Activated T-helper 2 cell treated with anti-CD3 and anti-CD28 coated beads, Interferon-gamma antibody, Interleukin-2, Interleukin-4, amounts not matched to agents 10 μg/mL and 5 μg/mL and 100 μg/mL, durations not matched to agents 14 hours and 24 hours and 36 hours (primary cell): ENCODE results near the gene RHEB. TPM values are rescaled to one million over a fixed set of nuclear protein-coding genes. Genes with fewer than 3 reads are reported as not detected.

ENCODE experiments used
- DNase-seq: peaks from one replicate; pipeline ENCODE4 v3.0.0; 2021; ENCODE audit warnings: low spot score
- H3K27ac Mint-ChIP-seq: one replicate; pipeline ENCODE4 v1.8.0; 2021; ENCODE audit warnings: mixed read lengths
- H3K27me3 Mint-ChIP-seq: one replicate; pipeline ENCODE4 v1.8.0; 2021; ENCODE audit warnings: low read depth, mixed read lengths
- H3K36me3 Mint-ChIP-seq: one replicate; pipeline ENCODE4 v1.8.0; 2021; ENCODE audit warnings: low read depth, mixed read lengths
- H3K4me1 Mint-ChIP-seq: one replicate; pipeline ENCODE4 v1.8.0; 2021; ENCODE audit warnings: low read depth, mixed read lengths
- H3K4me3 Mint-ChIP-seq: one replicate; pipeline ENCODE4 v1.8.0; 2021; ENCODE audit warnings: low read depth, mild to moderate bottlenecking, moderate library complexity, mixed read lengths
- H3K9me3 Mint-ChIP-seq: one replicate; pipeline ENCODE4 v1.8.0; 2021; ENCODE audit warnings: mixed read lengths
- intact Hi-C: fragments of 100-400 bp; cut with micrococcal nuclease; formaldehyde crosslinking; loops from one replicate; pipeline ENCODE4 v1.15.1; 2023
- total RNA-seq: library from RNA; stranded (reverse); gene quantifications from 2 replicates; pipeline ENCODE4 v1.2.3, GENCODE V29; 2022

Gene RHEB
- total RNA-seq, 1 donor from 2014 or later = 60.5 TPM

DNA sequence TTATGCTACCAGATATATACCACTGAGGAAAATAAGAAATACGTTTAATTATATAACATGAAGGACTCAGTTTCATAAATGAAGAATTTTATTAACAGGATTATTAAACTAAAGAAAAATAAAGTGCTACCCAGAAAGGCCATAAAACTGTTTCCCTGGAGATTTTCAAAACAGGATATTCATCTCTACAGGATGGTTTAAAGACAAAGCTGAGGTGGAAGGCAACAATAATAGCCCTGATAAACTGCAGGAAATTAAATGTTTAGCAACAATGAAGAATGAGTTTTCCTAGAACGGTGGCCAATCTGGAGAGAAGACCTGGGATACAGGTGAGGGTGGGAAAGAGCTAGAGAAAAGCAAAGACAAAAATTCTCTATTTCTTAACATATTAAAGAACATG lies 11.9 kb downstream of the RHEB start:
- no peak overlapping the region for H3K4me3 Mint-ChIP-seq
- no peak for DNase-seq
- H3K27me3 Mint-ChIP-seq = no peaks in the 10 kb centered on the region
- intact Hi-C loops = no loop called here
- peaks cover 9% of the 10 kb centered on the region for H3K36me3 Mint-ChIP-seq
- H3K27ac Mint-ChIP-seq = no peak overlapping the region
- H3K9me3 Mint-ChIP-seq = no peaks in the 10 kb centered on the region
- peaks cover 36% of the 10 kb centered on the region for H3K4me1 Mint-ChIP-seq

DNA sequence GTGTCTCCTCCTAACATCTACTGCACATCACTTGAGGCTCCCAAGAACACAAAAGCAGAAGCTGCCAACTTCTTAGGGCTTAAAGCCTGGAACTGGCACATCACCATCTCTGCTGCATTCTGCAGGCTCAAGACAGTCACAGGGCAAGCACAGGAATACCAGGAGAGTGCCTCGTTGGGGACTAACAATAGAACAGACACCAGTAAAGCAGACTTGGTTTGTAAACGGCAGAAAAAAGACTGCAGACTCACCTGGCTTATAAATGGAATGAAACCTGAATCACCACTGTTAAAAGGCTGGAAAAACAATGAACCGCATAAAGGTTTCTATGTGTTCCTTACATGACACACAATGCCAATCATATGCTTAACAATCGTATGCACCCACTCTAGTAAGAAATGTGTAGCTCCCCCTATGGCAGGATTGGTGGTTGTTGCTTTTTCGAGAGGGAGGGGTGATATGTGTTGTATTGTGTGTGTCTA lies 12.8 kb downstream of the RHEB start:
- Mint-ChIP-seq H3K27ac (no peak overlapping the region), H3K36me3 (peaks cover 9% of the 10 kb centered on the region), H3K27me3 (no peaks in the 10 kb centered on the region), H3K9me3 (no peaks in the 10 kb centered on the region), H3K4me1 (peaks cover 32% of the 10 kb centered on the region), H3K4me3 (no peak overlapping the region)
- intact Hi-C loops = no loop called here
- DNase-seq = no peak

DNA sequence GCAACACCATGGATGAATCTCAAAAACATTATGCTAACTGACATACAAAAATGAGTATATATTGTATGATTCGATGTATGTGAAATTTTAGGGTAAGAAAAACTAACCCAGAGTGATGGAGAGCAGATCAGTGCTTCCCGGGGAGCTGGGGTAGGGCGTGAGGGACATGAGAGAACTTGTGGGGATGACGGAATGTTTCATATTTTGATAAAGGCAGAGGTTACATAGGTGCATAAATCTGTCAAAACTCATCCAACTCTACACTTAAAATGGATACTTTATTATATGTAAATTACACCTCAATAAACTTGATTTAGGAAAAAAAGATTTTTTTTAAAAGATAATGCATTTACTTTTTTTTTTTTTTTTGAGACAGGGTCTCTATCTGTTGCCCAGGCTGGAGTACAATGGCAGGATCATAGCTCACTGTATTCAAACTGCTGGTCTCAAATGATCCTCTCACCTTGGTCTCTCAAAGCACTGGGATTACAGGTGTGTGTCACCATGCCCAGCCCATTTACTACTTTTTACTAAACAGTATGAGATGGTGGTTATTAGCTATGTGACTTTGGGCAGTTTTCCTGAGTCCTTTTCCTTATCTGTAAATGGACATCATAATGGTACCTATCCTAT lies 13.7 kb downstream of the RHEB start:
- Mint-ChIP-seq H3K4me3 (no peak overlapping the region), H3K4me1 (peaks cover 30% of the 10 kb centered on the region), H3K27me3 (no peaks in the 10 kb centered on the region), H3K9me3 (no peaks in the 10 kb centered on the region), H3K27ac (no peak overlapping the region), H3K36me3 (peaks cover 9% of the 10 kb centered on the region)
- no peak for DNase-seq
- intact Hi-C loops = no loop called here

DNA sequence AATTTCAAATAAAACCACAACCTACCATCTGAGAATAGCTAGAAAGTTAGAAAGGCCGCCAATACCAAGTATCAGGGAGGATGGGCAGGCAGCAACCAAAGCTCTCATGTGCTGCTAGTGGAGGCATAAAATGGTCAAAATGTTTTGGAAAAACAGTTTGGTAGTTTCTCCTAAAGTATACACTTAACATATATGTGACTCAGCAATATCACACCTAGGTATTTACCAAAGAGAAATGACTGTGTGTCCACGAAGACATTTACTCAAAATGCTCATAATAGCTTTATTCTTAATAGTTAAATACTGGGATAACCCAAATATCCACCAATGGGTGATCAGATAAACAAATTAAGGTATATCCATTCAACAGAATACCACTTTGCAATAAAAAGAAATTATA lies 14.3 kb downstream of the RHEB start:
- H3K4me1 Mint-ChIP-seq = peaks cover 31% of the 10 kb centered on the region
- H3K9me3 Mint-ChIP-seq = no peaks in the 10 kb centered on the region
- no peak overlapping the region for H3K27ac Mint-ChIP-seq
- DNase-seq = no peak
- H3K4me3 Mint-ChIP-seq = no peak overlapping the region
- peaks cover 8% of the 10 kb centered on the region for H3K36me3 Mint-ChIP-seq
- intact Hi-C loops = no loop called here
- H3K27me3 Mint-ChIP-seq = no peaks in the 10 kb centered on the region

DNA sequence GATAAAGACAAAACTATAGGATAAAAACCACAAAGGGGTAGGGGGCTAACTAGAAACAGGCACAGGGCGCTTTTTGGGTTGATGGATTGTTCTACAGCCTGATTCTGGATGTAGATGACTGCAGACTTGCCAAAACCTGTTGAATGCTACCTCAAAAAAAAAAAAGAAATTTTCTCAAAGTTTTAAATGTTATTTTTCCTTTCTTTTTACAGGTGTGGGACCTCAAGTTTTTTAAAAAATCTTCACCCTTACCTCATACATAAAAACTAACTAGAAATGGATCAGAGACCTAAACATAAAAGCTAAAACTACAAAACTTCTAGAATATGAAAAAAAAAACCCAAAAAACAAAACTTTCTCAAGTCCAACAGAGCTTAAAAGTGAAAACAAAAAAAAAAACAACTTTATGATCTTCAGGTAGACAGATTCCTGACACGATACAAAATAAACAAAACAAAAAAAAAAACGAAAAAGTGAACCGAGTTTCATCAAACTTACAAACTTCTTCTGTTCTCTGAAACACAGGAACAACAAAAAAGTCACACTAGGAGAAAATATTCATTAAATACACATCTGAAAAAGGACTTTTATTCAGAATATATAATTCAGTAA lies 14.9 kb downstream of the RHEB start:
- Mint-ChIP-seq H3K4me1 (peaks cover 32% of the 10 kb centered on the region), H3K4me3 (no peak overlapping the region), H3K36me3 (peaks cover 10% of the 10 kb centered on the region), H3K27me3 (no peaks in the 10 kb centered on the region), H3K27ac (no peak overlapping the region), H3K9me3 (no peaks in the 10 kb centered on the region)
- DNase-seq = no peak
- intact Hi-C loops = no loop called here

DNA sequence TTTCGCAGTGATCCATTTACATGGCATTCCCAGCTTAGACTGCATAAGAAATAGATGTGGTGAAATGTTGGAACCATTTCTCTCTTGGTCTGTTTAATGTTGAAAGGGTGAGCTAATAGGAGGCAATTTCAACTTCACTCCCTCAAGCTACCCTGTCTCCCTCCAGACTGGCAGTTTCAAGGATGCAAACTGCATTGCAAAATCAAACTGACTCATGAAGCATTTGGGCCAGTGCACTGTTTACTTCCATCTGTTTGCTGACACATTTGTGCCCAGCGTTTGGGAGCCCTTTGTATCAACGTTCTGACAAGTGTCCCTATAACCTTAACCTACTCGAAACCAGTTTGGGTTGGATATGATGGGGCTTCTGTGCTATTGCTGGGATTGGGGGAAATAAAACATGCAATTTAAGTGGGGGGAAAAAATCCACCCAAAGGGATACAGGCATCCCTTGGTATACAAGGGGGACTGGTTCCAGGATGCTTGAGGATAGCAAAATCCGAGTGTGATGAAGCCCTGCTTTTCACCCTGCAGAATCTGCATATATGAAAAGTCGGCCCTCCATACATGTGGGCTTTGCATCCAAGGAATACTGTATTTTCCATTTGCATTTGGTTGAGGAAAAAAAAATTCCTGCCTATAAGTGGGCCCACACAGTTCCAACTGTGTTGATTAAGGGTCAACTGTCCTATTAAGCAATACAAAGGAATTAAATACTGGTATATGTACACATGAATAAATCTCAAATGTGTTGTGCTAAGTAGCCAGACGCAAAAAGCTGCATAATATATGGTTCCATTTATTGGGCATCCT lies 15.6 kb downstream of the RHEB start:
- H3K9me3 Mint-ChIP-seq = no peaks in the 10 kb centered on the region

DNA sequence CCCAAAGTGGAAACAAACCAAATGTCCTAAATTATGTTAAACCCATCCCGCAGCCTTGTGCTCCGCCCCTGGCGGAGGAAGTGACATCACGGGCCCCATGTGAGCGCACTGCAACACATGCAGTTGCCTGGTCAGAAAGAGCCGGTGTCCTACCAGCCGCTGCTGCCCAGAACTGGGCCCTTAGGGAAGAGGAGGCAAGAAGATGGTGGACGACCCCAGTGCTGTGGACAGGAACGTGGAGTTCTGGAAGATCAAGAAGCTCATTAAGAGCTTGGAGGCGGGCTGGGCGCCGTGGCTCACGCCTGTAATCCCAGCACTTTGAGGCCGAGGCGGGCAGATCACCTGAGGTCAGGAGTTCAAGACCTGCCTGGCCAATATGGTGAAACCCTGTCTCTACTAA lies 18.0 kb downstream of the RHEB start:
- intact Hi-C loops = no loop called here
- Mint-ChIP-seq H3K36me3 (peaks cover 10% of the 10 kb centered on the region), H3K4me1 (peaks cover 29% of the 10 kb centered on the region), H3K4me3 (no peak overlapping the region), H3K27ac (no peak overlapping the region), H3K9me3 (no peaks in the 10 kb centered on the region), H3K27me3 (no peaks in the 10 kb centered on the region)
- DNase-seq = no peak

More for the DNA sequence above, 15.6 kb downstream of the RHEB start:
- Mint-ChIP-seq H3K4me3 (no peak overlapping the region), H3K4me1 (peaks cover 26% of the 10 kb centered on the region), H3K27me3 (no peaks in the 10 kb centered on the region), H3K27ac (no peak overlapping the region), H3K36me3 (peaks cover 10% of the 10 kb centered on the region)
- DNase-seq = no peak
- intact Hi-C loops = no loop called here

DNA sequence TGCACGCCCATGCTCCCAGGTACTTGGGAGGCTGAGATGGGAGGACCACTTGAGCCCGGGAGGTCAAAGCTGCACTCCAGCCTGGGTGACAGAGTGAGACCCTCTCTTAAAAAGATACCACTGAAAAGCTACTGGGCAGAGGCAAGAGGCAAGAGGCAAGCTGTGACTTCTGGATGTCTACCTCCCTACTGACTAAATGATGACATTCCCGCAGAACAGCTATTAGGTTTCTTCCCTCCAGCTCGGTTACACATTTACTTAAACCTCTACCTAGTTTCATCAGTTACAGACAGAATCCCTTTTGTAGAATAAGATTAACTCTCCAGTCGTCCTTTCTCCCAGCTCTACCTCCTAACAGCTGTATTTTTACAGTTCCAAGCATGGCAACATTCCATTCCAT lies 21.2 kb downstream of the RHEB start:
- H3K9me3 Mint-ChIP-seq = no peaks in the 10 kb centered on the region
- peaks cover 41% of the 10 kb centered on the region for H3K4me1 Mint-ChIP-seq
- DNase-seq = no peak
- no peaks in the 10 kb centered on the region for H3K27me3 Mint-ChIP-seq
- H3K36me3 Mint-ChIP-seq = peaks cover 10% of the 10 kb centered on the region
- no peak overlapping the region for H3K4me3 Mint-ChIP-seq
- H3K27ac Mint-ChIP-seq = no peak overlapping the region
- intact Hi-C loops = no loop called here

DNA sequence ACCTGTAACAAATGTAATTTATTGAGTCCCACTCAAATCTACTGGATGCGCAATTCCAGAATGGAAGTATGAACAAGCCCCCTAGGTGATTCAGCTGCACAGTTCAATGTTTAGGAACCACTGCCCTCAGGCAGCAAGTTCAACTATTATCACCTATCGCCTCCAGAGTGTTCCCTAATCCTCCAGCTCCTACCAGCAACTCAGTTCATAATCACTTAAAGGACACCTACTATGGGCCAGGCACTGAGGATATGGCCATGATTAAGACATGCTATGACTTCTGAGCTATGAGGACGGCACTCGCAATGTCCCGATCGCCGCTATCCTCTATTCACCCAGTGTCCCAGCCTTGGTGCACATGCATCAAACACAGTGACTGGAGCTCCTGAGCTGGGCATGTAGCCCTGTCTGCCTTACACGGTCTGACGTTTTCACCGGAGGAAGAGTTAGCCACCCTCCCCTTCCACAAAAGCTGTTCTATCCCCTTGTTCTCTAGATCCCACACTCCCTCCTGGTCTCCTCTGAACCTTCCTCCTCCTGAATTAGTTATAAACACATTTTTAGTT lies 22.3 kb downstream of the RHEB start:
- no peak for DNase-seq
- no peaks in the 10 kb centered on the region for H3K27me3 Mint-ChIP-seq
- intact Hi-C loops = no loop called here
- H3K9me3 Mint-ChIP-seq = no peaks in the 10 kb centered on the region
- H3K27ac Mint-ChIP-seq = no peak overlapping the region
- H3K4me1 Mint-ChIP-seq = peaks cover 44% of the 10 kb centered on the region
- no peak overlapping the region for H3K4me3 Mint-ChIP-seq
- H3K36me3 Mint-ChIP-seq = peaks cover 10% of the 10 kb centered on the region

DNA sequence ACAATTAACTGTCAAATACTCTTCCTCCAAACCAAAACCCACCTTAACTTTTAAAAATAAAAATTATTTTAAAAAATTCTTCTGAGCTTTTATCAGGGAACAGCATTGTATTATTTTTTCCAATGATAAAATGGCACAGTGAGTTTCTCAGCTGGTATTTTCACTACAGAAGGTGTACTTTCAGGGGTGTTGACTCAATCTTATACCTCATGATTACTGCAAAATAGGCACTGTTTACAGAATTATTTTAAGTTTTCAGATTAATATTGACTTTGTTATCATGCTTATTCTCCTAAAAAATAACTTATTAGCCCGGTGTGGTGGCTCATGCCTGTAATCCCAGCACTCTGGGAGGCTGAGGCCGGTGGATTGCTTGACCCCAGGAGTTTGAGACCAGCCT lies 24.3 kb downstream of the RHEB start:
- H3K27ac Mint-ChIP-seq = no peak overlapping the region
- H3K27me3 Mint-ChIP-seq = no peaks in the 10 kb centered on the region
- peaks cover 7% of the 10 kb centered on the region for H3K36me3 Mint-ChIP-seq
- H3K9me3 Mint-ChIP-seq = no peaks in the 10 kb centered on the region
- no peak for DNase-seq
- peaks cover 43% of the 10 kb centered on the region for H3K4me1 Mint-ChIP-seq
- intact Hi-C loops = no loop called here
- H3K4me3 Mint-ChIP-seq = no peak overlapping the region

DNA sequence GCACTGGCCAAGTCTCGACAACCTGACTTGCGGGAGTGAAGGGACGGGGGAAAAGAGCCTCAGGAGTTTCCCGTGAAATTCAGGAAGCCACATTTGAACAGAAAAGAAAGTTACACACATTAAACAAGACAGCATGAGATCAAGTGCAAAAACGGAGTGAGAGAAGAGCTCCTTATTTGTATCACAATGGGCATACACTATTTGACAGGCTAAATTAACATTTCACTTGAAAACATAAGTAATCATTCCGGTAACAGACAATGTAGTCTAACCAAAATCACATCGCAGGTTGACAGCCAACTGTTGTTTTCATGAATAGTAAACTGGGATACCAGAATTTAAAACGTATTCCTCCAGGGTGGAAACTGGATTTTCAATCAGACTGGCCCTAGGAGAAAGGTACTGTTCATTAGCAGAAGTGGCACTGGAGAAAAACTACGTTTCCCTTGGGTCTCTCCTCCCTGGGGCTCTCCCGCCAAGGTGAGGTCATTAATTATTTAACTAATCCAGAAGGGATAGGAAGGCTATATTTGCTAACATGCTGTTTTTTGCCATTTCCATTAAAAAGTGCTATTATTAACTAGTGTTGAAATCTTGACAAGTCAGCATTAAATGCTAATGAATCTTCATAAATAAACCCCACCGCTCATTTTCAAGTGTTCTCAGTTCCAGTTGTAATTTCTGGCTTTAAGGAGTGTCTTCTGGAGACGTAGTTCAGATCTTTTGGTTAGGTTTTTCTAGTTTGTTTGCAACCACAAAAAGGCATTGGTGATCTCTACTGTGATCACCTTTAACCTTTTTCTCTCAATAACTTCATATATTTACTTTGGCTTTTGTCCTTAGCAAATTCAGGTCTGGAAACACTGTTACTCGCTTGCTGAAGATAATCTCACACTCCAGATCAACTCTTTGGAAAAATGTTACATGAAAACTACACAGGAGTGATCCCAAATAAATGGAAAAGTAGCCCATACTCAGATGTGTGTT lies 25.1 kb downstream of the RHEB start:
- Mint-ChIP-seq H3K4me3 (no peak overlapping the region), H3K36me3 (peaks cover 8% of the 10 kb centered on the region), H3K27me3 (no peaks in the 10 kb centered on the region), H3K27ac (no peak overlapping the region), H3K4me1 (peaks cover 37% of the 10 kb centered on the region), H3K9me3 (no peaks in the 10 kb centered on the region)
- DNase-seq = no peak
- intact Hi-C loops = no loop called here

DNA sequence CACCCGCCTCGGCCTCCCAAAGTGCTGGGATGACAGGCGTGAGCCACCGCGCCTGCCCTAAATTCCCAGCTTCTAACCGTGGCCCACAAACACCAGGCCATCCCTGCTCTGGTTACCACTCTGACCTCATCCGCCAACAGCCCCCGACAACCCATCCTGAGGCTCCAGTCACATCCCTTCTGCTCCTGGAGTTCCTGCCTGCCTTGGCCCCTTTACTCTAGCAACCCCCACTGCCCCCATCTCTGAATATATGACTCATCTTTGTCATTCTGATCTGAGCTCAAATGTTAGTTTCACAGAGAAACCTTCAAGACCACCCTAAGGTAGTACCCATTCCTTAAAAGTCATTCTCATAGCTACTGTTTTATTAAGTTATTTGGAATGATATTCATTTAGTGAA lies 26.6 kb downstream of the RHEB start:
- H3K27ac Mint-ChIP-seq = no peak overlapping the region
- intact Hi-C loops = no loop called here
- no peaks in the 10 kb centered on the region for H3K27me3 Mint-ChIP-seq
- no peaks in the 10 kb centered on the region for H3K9me3 Mint-ChIP-seq
- H3K36me3 Mint-ChIP-seq = peaks cover 22% of the 10 kb centered on the region
- no peak overlapping the region for H3K4me3 Mint-ChIP-seq
- peaks cover 41% of the 10 kb centered on the region for H3K4me1 Mint-ChIP-seq
- DNase-seq = no peak
